GM18526 (cell line): Measurements from ENCODE around the gene ADORA1.

Source experiments
- POLR2A ChIP-seq: IDR thresholded peaks from 3 replicates; pipeline ENCODE4 v1.6.1; 2011; ENCODE audit not compliant: insufficient read length; ENCODE audit errors: extremely low read depth

Gene ADORA1

GRCh38 chr1:203151362-203152157, 24.0 kb downstream of the ADORA1 start:
- no peak for TF ChIP-seq POLR2A

- no peak for TF ChIP-seq POLR2A
These were observed 24.9 kb downstream of the ADORA1 start for GRCh38 chr1:203152158-203153034.

- TF ChIP-seq POLR2A = no peak
These were observed 25.8 kb downstream of the ADORA1 start for GRCh38 chr1:203153051-203153988.

- no peak for TF ChIP-seq POLR2A
These were observed 26.7 kb downstream of the ADORA1 start for GRCh38 chr1:203153989-203154821.

- TF ChIP-seq POLR2A = no peak
These were observed 28.8 kb downstream of the ADORA1 start for GRCh38 chr1:203156280-203156679.

- no peak for TF ChIP-seq POLR2A
These were observed 30.9 kb downstream of the ADORA1 start for GRCh38 chr1:203158423-203158822.

GRCh38 chr1:203158960-203159665, 31.6 kb downstream of the ADORA1 start:
- no peak for TF ChIP-seq POLR2A

GRCh38 chr1:203159844-203160243, 32.3 kb downstream of the ADORA1 start:
- TF ChIP-seq POLR2A = no peak

GRCh38 chr1:203161175-203161574, 33.6 kb downstream of the ADORA1 start:
- no peak for TF ChIP-seq POLR2A

GRCh38 chr1:203161703-203162102, 34.2 kb downstream of the ADORA1 start:
- no peak for TF ChIP-seq POLR2A

- TF ChIP-seq POLR2A = no peak
These were observed 34.9 kb downstream of the ADORA1 start for GRCh38 chr1:203162403-203162802.

GRCh38 chr1:203163891-203164635, 36.5 kb downstream of the ADORA1 start:
- no peak for TF ChIP-seq POLR2A
